ENCODE data around the gene ADCY10.
"Not testable (repeated sequence)": the region's sequence is repeated elsewhere in the genome, so short reads cannot be mapped to it uniquely, and the experiment has no call there.

Gene ADCY10

DNA sequence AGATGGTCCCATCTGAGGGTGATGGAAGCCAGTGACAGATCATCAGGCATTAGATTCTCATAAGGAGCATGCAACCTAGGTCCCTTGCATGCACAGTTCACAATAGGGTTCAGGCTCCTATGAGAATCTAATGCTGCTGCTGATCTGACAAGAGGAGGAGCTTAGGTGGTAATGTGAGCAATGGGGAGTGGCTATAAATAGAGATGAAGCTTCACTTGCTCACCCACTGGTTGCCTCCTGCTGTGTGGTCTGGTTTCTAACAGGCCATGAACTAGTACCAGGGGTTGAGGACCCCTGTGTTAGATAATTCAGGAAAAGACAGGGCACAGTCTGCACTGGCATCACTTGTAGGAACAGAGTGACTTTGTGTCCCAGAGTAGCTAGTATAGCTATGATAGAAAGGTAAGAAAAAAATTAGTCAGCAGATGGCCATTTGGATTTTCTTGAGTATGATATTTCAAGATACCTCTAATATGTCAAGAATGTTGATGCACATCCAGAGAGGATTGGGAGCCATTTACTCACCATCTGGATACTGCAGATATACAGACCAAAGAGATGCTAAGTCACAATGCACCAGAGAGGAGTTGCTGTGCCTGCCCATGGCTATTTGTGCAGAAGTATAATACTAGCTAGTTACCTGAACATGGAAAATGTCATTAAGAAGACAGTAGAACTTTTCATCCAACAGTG, 53.6 kb downstream of the ADCY10 start:
- no peak for DNase-seq (ENCODE audit: low read depth in 2 of 2, low spot score in 1 of 2)

DNA sequence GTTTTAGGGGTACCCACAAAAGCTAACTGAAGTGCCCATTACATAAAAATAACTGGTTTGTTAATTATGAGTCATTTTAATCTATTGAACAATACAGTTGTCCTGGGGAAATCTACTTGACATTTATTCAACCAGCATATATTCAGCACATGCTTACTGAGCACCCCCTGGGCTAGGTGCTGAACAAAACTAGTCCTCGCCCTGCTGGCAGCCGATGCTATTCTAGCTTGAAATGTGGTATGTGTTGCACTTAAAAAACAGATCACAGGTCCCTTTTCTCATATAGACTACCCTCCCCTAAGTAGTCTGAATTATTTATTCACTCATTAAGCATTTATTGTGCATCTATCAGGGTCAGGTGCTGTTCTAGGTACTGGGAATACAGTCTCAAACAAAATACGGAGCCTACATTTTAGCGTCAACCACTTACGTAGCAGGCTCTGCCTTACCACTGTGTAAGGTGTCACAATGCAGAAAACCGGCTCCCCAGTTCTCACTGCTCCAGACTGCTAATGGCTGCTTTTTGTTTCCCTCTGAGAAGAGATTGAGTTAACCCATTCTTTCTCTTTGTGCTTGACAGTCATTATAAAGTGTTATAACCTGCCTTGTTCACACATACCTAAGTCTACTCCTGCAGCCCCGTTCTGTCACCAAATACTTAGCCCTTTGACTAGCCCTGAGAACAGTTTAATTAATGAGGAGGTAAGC, 57.1 kb downstream of the ADCY10 start:
- no peak for DNase-seq (ENCODE audit: low read depth in 2 of 2, low spot score in 1 of 2)

DNA sequence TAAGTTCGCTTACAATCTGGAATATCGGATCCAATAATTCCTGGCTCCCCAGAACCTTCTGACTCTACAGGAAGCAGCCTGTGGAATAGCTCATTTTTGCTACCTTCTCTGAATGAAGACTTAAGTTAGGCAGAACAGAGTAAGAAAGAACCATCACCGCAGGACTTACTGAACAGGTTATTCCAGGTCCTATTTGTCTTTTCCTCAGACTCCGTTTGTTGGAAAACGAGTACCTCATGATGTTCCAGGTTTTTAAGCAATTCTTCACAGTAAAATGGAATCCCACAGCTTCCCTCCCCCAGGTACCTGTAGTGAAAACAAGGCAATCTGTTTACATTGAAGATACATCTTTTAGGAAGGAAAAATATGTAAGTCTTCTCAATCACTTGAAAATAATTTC, 59.8 kb downstream of the ADCY10 start:
- no peak for DNase-seq (ENCODE audit: low read depth in 2 of 2, low spot score in 1 of 2)

DNA sequence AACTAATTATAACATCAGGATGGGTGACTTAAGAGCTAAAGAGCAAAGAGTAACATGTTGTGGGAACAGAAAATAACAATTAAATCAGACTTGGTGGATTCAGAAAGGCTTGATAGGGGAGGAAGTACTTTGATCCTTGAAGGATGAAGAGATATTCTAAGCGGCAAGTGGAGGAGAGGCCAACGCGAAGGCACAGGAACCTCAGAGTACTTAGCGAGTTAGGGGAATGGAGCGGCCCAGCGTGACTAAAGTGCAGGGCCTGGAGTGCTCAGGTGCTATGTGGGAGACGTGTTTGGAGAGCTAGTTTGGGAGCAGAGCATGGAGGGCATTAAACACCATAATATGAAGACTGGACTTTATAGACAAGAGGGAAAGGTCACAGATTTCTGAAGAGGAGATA, 64.3 kb downstream of the ADCY10 start:
- DNase-seq (ENCODE audit: low read depth in 2 of 2, low spot score in 1 of 2) = no peak

DNA sequence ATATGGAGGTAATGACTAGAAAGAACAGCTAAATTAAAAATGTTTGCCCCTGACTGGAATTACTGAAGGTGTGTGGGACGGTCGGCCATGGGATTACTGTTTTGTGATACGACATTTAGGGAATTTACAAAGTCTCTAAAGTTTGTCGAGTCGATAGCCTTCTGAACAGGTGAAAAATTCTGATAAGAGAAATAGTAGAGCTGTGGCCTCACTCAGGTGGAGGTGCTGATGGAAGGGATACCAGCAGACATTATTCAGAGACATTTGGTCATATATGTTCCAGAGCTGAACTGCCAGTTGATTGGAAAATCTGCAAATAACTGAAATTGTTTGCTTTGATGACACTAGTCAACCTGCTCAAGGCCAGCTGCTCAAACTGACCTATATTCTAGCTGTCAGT, 71.1 kb downstream of the ADCY10 start:
- DNase-seq (ENCODE audit: low read depth in 2 of 2, low spot score in 1 of 2) = no peak

DNA sequence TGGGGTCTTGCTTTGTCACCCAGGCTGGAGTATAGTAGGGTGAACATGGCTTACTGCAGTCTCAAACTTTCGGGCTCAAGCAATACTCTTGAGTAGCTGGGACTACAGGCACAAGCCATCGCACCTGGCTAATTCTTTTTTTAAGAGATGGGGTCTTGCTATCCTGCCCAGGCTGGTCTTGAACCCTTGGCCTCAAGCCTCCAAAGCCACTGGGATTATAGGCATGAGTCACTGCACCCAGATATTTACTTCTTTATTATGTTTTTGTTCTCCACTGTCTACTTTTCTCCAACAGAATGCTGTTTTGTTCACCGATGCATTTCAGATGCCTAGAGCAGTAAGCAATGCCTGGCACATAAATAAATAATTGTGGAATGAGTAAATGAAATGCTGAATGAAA, 72.4 kb downstream of the ADCY10 start:
- no peak for DNase-seq (ENCODE audit: low read depth in 2 of 2, low spot score in 1 of 2)

DNA sequence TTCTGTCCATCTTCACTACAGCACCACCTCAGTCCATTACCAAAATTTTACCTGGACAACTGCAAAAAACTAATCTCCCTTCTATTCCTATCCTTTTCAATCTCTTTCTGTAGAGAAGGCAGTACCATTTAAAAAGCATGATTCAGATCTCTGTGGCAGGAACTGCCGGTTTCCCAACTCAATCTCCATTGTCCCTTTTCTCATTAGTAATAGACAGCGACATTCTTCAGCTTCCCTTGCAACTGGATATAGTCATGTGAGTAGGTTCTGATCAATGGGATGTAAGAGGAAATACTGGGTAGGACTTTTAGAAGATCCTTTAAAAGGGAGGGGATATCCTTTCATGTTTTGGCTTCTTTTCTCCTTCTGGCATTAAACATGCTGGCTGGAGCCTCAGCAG, 74.9 kb downstream of the ADCY10 start:
- no peak for DNase-seq (ENCODE audit: low read depth in 2 of 2, low spot score in 1 of 2)

DNA sequence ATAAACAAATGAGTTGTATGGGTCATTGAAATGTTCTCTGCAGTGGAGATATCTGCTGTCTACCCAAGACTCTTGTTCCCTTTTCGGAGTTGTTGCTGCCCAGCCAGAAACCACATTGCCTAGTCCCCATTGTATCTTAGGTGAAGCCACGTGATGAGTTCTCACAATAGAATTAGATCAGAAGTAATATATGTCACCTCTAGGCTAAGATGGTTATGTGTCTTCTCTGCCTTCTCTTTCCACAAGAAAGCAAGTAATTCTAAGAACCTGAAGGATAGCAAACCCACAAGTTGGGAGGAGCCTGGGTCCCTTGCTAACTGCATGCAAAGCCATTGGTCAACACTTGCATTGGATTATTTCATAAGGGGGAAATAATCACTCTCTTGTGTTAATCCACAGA, 76.6 kb downstream of the ADCY10 start:
- DNase-seq (ENCODE audit: low read depth in 2 of 2, low spot score in 1 of 2) = no peak

DNA sequence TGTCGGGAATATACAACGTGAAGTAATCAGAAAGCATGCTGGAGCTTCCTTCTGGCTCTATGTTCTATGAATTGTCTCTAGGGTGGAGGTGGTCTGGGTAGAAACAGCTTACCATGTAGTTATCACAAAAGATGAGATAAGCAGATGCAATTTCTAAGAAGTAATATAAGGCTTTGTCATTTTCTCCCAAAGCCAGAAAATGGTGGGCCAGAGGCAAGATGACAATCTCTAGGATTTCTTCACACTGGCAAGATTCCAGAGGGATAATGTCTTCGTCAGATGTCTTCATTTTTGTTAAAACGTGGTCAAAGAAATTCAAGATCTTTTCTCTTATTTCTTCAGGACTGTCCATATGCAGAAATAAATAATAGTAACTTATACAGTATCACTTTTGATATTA, 77.7 kb downstream of the ADCY10 start:
- no peak for DNase-seq (ENCODE audit: low read depth in 2 of 2, low spot score in 1 of 2)

DNA sequence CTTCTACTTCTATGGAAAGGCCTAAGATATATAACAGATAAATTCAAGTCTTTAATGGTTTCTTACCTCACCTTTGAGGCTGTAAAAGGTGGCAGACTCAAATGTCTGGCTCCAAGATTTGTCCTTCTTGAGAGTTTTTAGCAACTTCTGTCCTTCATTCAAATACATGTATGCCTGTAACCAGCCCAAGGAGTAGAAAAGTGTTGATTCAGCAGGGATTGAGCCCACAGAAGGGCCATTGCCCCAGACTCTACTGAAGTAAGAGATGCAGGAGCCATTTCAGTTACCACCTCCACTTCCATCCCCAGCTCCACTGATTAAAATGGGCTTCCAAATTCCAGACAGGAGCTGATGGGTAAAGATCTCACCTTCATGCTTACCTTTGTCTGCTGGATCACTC, 80.0 kb downstream of the ADCY10 start:
- no peak for DNase-seq (ENCODE audit: low read depth in 2 of 2, low spot score in 1 of 2)

DNA sequence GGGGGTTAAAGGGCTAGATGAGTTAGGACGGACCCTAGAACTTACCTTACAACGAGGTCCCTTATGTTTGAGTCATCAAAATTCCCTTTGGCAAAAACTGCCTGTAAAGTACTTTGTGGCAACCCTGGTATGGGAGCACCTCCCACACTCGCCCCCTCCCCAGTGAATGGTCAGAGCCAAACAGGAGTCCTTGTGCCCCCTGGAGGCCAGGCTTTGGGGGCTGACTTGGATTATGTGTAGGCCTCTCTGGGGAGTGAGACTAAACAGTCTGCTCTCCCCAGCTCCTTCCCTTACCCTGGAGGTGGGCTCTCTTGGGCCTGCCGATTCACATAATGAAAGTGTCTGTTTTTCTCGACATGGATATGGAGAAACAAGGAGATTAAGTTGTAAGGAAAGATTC, 81.2 kb downstream of the ADCY10 start:
- DNase-seq (ENCODE audit: low read depth in 2 of 2, low spot score in 1 of 2) = no peak

DNA sequence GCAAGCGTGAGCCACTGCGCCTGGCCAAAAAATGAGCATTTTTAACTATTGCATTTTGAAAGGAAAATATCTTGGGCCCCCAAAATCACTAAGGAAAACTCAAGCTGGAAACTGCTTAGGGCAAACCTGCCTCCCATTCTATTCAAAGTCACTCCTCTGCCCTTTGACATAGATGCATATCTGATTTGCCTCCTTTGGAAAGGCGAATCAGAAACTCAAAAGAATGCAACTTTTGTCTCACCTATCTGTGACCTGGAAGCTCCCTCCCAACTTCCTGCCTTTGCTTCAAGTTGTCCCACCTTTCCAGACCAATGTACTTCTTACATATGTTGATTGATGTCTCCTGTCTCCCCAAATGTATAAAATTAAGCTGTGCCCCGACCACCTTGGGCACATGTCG, 83.3 kb downstream of the ADCY10 start:
- DNase-seq (ENCODE audit: low read depth in 2 of 2, low spot score in 1 of 2) = not testable (repeated sequence)

DNA sequence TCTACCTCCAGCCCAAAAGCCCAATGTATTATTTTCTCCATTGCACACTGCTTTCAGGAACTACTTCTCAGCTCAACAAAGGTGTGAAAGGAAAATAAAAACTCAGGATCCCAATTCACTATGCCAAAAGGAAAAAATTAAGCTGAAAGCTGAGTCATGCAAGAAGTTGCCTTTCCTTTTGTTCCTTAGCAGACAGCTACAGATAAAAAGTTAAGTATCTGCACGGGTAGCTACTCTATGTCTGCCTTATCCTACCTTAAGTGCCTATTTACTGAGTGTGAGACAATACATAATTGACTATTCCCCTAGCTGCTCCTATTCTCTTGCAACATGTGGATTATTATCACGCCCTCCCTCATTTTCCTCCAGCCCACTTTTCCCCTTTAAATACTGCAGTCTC, 84.1 kb downstream of the ADCY10 start:
- DNase-seq (ENCODE audit: low read depth in 2 of 2, low spot score in 1 of 2) = no peak

DNA sequence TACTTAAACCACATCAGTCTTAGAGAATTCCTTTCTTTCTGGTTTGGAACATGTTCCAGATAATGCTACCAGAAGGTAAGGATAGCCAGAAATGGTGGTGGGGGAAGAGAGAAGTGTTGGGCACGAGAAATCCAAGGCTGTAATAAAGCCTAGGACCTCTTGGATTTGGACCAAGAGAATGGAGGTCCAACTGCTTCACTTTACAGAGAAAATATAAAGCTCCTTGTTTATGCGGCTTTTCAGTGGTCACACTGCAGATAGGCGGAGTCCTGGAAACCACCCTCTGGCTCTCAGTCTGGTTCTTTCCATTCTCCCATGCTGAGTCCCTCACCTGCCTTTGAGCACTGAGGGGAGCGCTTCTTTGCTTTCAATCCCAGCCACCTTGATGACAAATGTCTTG, 87.8 kb downstream of the ADCY10 start:
- no peak for DNase-seq (ENCODE audit: low read depth in 2 of 2, low spot score in 1 of 2)

DNA sequence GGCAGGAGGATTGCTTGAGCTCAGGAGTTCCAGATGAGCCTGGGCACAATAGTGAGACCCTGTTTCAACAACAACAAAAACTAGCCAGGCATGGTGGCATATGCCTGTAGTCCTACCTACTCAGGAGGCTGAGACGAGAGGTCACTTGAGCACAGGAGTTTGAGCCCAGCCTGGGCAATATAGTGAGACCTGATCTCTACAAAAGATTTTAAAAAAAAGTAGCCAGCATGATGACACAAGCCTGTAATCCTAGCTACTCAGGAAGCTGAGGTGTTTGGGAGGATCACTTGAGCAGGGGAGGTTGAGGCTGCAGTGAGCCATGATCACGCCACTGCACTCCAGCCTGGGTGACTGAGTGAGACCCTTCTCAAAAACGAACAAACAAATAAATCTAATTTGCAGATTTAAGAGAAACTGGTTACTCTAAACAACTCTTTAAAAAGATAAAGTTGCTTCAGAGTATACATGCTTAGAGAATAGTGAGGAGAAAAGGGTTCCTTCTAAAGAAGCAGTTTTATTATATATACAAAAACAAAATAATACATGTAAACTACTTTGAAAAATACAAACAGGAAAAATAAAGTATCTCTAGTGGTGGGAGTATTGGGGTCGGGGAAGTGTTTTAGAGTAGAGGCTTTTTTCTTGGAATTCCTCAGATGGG, 88.4 kb downstream of the ADCY10 start:
- DNase-seq (ENCODE audit: low read depth in 2 of 2, low spot score in 1 of 2) = no peak

DNA sequence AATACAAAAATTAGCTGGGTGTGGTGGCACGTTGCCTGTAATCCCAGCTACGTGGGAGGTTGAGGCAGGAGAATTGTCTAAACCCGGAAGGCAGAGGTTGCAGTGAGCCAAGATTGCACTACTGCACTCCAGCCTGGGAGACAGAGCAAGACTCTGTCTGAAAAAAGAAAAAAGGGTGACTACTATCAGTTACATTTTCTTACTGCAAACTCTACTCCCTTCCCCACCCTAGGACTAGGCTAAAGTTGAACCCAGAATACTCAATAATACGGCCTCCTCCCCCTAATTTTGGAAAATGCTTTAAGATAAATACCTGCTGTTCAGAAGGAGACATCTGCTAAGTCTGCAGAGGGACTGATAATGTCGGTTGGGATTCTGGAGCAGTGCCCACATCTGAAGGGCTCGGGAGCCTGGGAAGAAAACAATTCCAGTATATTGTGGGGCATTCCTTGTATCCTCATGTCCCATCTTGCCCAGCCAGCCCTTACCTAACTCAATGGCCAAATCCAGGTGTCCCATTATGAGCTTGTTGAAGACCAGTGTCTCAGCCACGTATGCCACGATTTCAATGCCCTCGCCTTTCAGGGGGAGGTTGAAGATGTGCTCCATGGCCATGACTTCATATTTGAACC, 89.7 kb downstream of the ADCY10 start:
- DNase-seq (ENCODE audit: low read depth in 2 of 2, low spot score in 1 of 2) = no peak

DNA sequence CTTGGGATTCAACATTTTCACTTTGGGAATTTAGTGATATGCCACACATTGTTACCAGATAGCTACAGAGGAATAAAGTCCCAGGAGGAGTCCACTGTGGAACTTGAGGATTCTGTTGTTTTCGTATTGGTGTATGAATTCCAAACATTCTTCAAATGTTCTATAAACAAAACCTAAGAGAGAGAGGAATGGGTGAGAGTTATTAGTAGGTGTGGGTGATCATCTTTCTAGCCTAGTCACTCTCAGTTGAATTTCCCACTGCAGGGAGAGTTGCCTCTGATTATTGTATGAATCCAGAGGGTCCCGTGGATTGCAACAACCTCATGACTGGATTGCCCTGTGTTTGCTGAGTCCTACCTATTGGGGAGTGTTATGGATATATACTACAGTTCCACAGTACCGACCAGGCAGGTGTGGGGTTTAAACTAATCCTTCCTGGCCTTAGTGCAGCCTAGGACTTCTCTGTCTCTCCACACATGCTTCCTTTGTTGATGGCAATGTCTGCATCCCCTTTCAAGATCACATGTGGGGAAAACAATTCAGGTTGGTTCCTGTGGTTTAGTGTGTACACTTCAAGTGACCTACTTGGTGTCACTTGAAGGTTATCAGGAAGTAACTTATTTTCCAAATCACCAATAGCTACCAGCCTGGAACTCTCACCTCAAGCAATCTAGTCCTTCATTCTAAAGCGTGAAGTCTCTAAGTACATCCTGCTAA, 91.8 kb downstream of the ADCY10 start:
- no peak for DNase-seq (ENCODE audit: low read depth in 2 of 2, low spot score in 1 of 2)

DNA sequence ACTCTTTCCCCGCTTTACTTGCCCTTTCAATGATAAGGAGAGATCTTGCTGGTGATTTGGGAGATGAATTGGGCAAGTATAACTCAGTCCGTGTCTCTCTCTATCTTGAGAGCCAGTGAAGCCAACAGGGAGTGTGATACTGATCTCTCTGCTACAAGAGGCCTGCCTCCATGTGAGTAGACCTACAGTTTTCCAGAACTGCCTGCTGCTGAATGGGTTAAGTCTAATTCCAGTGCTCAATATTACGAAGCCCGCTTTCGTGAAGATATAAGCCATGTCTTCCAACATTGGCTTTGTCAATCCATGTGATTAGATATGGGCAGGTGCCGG, 92.6 kb downstream of the ADCY10 start:
- DNase-seq (ENCODE audit: low read depth in 2 of 2, low spot score in 1 of 2) = no peak

DNA sequence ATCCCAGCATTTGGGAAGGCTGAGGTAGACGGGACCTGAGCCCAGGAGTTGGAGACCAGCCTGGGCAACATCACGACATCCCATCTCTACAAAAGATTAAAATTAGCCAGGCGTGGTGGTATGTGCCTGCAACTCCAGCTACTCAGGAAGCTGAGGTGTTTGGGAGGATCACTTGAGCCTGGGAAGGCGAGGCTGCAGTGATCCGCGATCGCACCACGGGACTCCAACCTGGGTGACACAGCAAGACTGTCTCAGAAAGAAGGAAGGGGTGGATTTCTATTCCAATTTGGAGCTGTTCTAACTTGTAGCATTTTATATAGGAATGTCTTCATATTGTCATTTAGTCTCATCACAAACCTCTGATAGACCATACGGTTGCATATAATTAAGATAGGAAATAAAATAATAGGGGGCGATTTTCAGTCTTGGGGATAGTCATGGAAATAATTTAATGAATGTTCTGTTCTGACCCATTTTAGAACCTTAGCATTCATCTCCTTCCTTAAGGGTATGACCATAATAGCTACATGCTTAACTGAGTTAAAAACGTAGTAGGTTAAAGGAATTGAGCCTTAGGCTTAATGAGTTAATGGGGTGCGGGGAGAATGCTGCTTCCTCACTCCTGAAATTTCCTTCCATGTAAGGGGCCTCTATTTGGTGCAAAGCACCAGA, 93.1 kb downstream of the ADCY10 start:
- DNase-seq (ENCODE audit: low read depth in 2 of 2, low spot score in 1 of 2) = no peak

DNA sequence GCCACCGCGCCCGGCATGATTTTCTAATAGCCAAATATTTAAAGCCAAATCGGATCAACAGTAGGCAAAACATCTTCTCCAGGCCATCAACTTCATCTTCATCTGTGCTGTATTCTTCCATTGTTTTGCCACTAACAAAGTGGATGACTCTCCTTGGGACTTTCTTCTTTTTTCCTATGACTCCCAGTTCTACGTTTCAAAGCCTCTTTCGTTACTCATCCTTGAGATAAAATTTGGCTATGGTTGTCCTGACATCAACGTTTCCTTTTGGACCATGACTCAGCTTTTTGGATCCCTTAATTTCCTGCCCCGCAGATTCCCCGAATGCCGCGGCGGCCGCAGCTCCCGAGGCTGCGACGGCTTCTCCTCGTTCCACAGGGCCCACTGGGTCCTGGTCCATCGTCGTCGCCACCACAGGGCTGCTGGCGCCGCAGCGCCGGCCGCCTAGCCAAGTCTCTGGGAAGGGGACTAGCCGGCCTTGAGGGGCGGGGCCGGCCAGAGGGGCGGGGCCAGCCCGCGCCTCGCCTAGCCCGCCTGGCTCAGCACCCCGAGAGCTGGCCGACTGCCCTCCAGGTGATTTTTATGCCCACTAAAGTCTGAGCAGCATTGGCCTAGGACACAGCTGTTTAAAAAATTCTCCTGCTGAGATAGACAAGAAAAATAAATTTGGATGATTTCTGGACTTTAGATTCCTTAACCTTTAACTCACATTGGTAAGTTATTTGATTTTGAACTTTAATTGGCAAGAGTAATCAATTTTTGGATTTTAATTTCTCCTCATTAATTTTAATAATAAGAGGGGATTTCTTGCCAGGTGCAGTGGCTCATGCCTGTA, 93.9 kb downstream of the ADCY10 start:
- no peak for DNase-seq (ENCODE audit: low read depth in 2 of 2, low spot score in 1 of 2)

Data from stimulated activated CD8-positive, alpha-beta memory T cell treated with anti-CD3 and anti-CD28 coated beads, Interleukin-4, amount 100 ng/mL, for 4 hours (primary cell).